K562 (cell line): ENCODE data around the gene UBL3. TPM values are rescaled to one million over a fixed set of nuclear protein-coding genes. Genes with fewer than 3 reads are reported as not detected.

Experiments
- ATAC-seq: fragments of 200-7000 bp; cut with Tn5 transposase; 3 replicates; pipeline ENCODE4 v1.9.1; 2020; ENCODE audit warnings: moderate library complexity
- BruUV-seq: library from RNA; stranded (reverse); fragments of 400-500 nt; replicated peaks from 2 replicates; lab custom pipeline; 2021; lab: Mats Ljungman, UMichigan
- CTCF ChIA-PET: fragments of 300-600 bp; formaldehyde crosslinking; extraction: SDS; loops from one replicate; lab custom pipeline; 2021; ENCODE audit warnings: low intra/inter-chr PET ratio; lab: Yijun Ruan, JAX
- POLR2A ChIA-PET: fragments of 300-600, 350-650 bp; sonication (Branson Sonifier 250); formaldehyde crosslinking; extraction: SDS; loops from one replicate; lab custom pipeline; 2021; ENCODE audit warnings: antibody characterized with exemption, inconsistent platforms; lab: Yijun Ruan, JAX
- DNase-seq, 4 experiments: peaks; one replicate each; pipeline versions ENCODE4 v3.0.0 to v3.0.0-alpha.2; 2011 to 2018; ENCODE audit warnings: low spot score in 3 of 4, mixed read lengths in 3 of 4; ENCODE audit errors: extremely low read depth in 1 of 4
- FAIRE-seq: peaks from 2 replicates; lab custom pipeline; 2011; peaks lifted over from hg19 to GRCh38; lab: Jason Lieb, UNC
- H2AFZ ChIP-seq: 2 replicates; pipeline ENCODE4 v1.6.0; 2011; ENCODE audit warnings: low read depth, low read length, control low read depth, inconsistent platforms
- H3K27ac ChIP-seq: fragments of 200-600 bp; 3 replicates; pipeline ENCODE4 v1.8.0; 2011; ENCODE audit warnings: low read depth, mild to moderate bottlenecking, control low read depth, inconsistent platforms, low read length, moderate library complexity, mixed read lengths; ENCODE audit errors: extremely low read depth
- H3K27me3 ChIP-seq, 2 experiments: fragments of 300-600 bp in 1 of 2; 2 replicates in 1 of 2; 3 replicates in 1 of 2; pipeline versions ENCODE4 v1.6.0 to v1.8.0; 2011; ENCODE audit warnings: inconsistent platforms in 2 of 2, low read length in 2 of 2, mild to moderate bottlenecking in 1 of 2, mixed read lengths in 1 of 2, moderate library complexity in 1 of 2; ENCODE audit not compliant: control insufficient read depth in 2 of 2, insufficient read depth in 2 of 2
- H3K36me3 ChIP-seq: fragments of 300-600 bp; 3 replicates; pipeline ENCODE4 v1.8.0; 2011; ENCODE audit warnings: mild to moderate bottlenecking, low read length, inconsistent platforms; ENCODE audit not compliant: control insufficient read depth, insufficient read depth
- H3K4me1 ChIP-seq, 2 experiments: fragments of 200-600 bp in 1 of 2; replicated peaks in 1 of 2; 2 replicates in 1 of 2; 3 replicates in 1 of 2; pipeline versions ENCODE4 v1.5.1 to v1.8.0; 2011; ENCODE audit warnings: inconsistent platforms in 2 of 2, low read length in 2 of 2, mild to moderate bottlenecking in 1 of 2, mixed read lengths in 1 of 2, moderate library complexity in 1 of 2; ENCODE audit not compliant: control insufficient read depth in 2 of 2, insufficient read depth in 2 of 2
- H3K4me2 ChIP-seq: 2 replicates; pipeline ENCODE4 v1.6.1; 2011; ENCODE audit warnings: low read length, control low read depth, inconsistent platforms, mixed read lengths; ENCODE audit not compliant: insufficient read depth
- H3K4me3 ChIP-seq: fragments of 200-600 bp; sonication (generic), shearing (Covaris generic); 2 replicates; pipeline ENCODE4 v1.5.1; 2016; ENCODE audit warnings: control low read depth, inconsistent platforms
- H3K79me2 ChIP-seq: fragments of 200-600 bp; 3 replicates; pipeline ENCODE4 v1.8.0; 2011; ENCODE audit warnings: low read length, inconsistent platforms; ENCODE audit not compliant: control insufficient read depth, insufficient read depth
- H3K9ac ChIP-seq, 2 experiments: 2 replicates each; pipeline versions ENCODE4 v1.6.0 to v1.6.1; 2011; ENCODE audit warnings: low read depth in 2 of 2, low read length in 2 of 2, control low read depth in 1 of 2, inconsistent platforms in 1 of 2, mild to moderate bottlenecking in 1 of 2, mixed read lengths in 1 of 2; ENCODE audit not compliant: insufficient read depth in 1 of 2
- H3K9me1 ChIP-seq: one replicate; pipeline ENCODE4 v1.6.0; 2011; ENCODE audit warnings: inconsistent platforms, mild to moderate bottlenecking, low read length, moderate library complexity; ENCODE audit not compliant: control insufficient read depth, insufficient read depth
- H3K9me3 ChIP-seq: replicated peaks from 2 replicates; pipeline ENCODE4 v1.5.1; 2011; ENCODE audit warnings: low read depth, low read length, inconsistent platforms; ENCODE audit not compliant: control insufficient read depth, insufficient read depth
- H4K20me1 ChIP-seq: replicated peaks from 2 replicates; pipeline ENCODE4 v1.6.1; 2011; ENCODE audit warnings: low read length, inconsistent platforms, mixed read lengths; ENCODE audit not compliant: control insufficient read depth, insufficient read depth
- FUS ChIP-seq: fragments of 200-400 bp; formaldehyde crosslinking; optimal IDR thresholded peaks from 2 replicates; pipeline ENCODE3; 2017; ENCODE audit warnings: low read depth, low read length
- ILK ChIP-seq: fragments of 450-650 bp; IDR thresholded peaks from 2 replicates; pipeline ENCODE4 v1.6.1; 2016; ENCODE audit warnings: missing genetic modification characterization, low read depth, mild to moderate bottlenecking, missing compliant biosample characterization, moderate library complexity, borderline replicate concordance
- NCOA2 ChIP-seq, 2 experiments: fragments of 450-650 bp; IDR thresholded peaks; 2 replicates each; pipeline ENCODE4 v1.6.1; 2018; ENCODE audit warnings: mild to moderate bottlenecking in 2 of 2, moderate library complexity in 1 of 2; ENCODE audit not compliant: partially characterized antibody in 2 of 2
- NELFE ChIP-seq: IDR thresholded peaks from 2 replicates; pipeline ENCODE4 v1.6.1; 2011; ENCODE audit warnings: mild to moderate bottlenecking; ENCODE audit not compliant: insufficient read depth, insufficient read length
- RAD51 ChIP-seq: fragments of 450-650 bp; IDR thresholded peaks from 2 replicates; pipeline ENCODE4 v1.7.1; 2016; ENCODE audit warnings: low read depth, mild to moderate bottlenecking, borderline replicate concordance
- ZBTB17 ChIP-seq: fragments of 450-650 bp; formaldehyde crosslinking; IDR thresholded peaks from 2 replicates; pipeline ENCODE4 v1.4.0; 2020; ENCODE audit warnings: mild to moderate bottlenecking
- ZNF586 ChIP-seq: fragments of 450-650 bp; formaldehyde crosslinking; conservative IDR thresholded peaks from 2 replicates; pipeline ENCODE4 v1.4.0; 2020; ENCODE audit warnings: mild to moderate bottlenecking, moderate library complexity
- WGBS: fragments of 100-300 bp; shearing (Covaris generic); methylation state at CpG from one replicate; pipeline ENCODE4 v1.1.6; 2016; ENCODE audit warnings: low coverage, mixed read lengths; ENCODE audit not compliant: insufficient coverage; ENCODE audit errors: missing lambda C conversion rate; 5-methylcytosine and 5-hydroxymethylcytosine counted together
- in situ Hi-C: fragments of 300-500 bp; cut with MboI; formaldehyde crosslinking; loops from 4 replicates; pipeline ENCODE4 v1.15.0; 2018; ENCODE audit warnings: inconsistent platforms, mixed read lengths
- intact Hi-C: fragments of 100-400 bp; cut with micrococcal nuclease; formaldehyde crosslinking; loops from 2 replicates; pipeline ENCODE4 v1.14.2; 2022
- polyA plus RNA-seq, 8 experiments: library from polyadenylated mRNA; depleted of rRNA in 4 of 8; stranded (reverse) in 5 of 8; unstranded in 3 of 8; fragments of >200 nt; fragmentation: Nextera tagmentation in 2 of 8; fragmentation: Illumina TruSeq in 1 of 8; extraction: Ambion mirVana in 2 of 8; extraction: Trizol in 1 of 8; gene quantifications; 2 replicates each; pipeline versions ENCODE4 v1.2.1 to v1.2.3, GENCODE V29; 2011 to 2014; ENCODE audit warnings: inconsistent platforms in 1 of 8, missing spikeins in 1 of 8
- total RNA-seq, 7 experiments: library from RNA; depleted of rRNA in 6 of 7; stranded (reverse); fragments of >200 nt in 6 of 7; fragmentation: Illumina TruSeq in 2 of 7; extraction: Trizol in 2 of 7; gene quantifications; 2 replicates each; pipeline versions ENCODE4 v1.2.1 to v1.2.3, GENCODE V29; 2011 to 2021; ENCODE audit warnings: low replicate concordance in 1 of 7
- TF ChIP-seq, protein P1 (sequence below): fragments of 150-350 bp; conservative IDR thresholded peaks from 2 replicates; pipeline ENCODE4 v1.6.1; 2014; ENCODE audit warnings: low read length
- TF ChIP-seq, protein P2 (sequence below): fragments of 450-650 bp; formaldehyde crosslinking; IDR thresholded peaks from 2 replicates; pipeline ENCODE4 v1.4.0; 2020; ENCODE audit warnings: mild to moderate bottlenecking, moderate library complexity

The UBL3 gene
- total and polyA plus RNA-seq, 9 of the 15 experiments (the other 6 are each of a cell fraction or from before 2014, with no cell fraction given): 0.64 to 2.4 (median 1.8) TPM

GRCh38 chr13:29743201-29743786 is 107.1 kb downstream of the UBL3 start (continued):
- TF ChIP-seq, protein P1, sequence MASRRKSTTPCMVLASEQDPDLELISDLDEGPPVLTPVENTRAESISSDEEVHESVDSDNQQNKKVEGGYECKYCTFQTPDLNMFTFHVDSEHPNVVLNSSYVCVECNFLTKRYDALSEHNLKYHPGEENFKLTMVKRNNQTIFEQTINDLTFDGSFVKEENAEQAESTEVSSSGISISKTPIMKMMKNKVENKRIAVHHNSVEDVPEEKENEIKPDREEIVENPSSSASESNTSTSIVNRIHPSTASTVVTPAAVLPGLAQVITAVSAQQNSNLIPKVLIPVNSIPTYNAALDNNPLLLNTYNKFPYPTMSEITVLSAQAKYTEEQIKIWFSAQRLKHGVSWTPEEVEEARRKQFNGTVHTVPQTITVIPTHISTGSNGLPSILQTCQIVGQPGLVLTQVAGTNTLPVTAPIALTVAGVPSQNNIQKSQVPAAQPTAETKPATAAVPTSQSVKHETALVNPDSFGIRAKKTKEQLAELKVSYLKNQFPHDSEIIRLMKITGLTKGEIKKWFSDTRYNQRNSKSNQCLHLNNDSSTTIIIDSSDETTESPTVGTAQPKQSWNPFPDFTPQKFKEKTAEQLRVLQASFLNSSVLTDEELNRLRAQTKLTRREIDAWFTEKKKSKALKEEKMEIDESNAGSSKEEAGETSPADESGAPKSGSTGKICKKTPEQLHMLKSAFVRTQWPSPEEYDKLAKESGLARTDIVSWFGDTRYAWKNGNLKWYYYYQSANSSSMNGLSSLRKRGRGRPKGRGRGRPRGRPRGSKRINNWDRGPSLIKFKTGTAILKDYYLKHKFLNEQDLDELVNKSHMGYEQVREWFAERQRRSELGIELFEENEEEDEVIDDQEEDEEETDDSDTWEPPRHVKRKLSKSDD: no peak
- TF ChIP-seq, protein P2, sequence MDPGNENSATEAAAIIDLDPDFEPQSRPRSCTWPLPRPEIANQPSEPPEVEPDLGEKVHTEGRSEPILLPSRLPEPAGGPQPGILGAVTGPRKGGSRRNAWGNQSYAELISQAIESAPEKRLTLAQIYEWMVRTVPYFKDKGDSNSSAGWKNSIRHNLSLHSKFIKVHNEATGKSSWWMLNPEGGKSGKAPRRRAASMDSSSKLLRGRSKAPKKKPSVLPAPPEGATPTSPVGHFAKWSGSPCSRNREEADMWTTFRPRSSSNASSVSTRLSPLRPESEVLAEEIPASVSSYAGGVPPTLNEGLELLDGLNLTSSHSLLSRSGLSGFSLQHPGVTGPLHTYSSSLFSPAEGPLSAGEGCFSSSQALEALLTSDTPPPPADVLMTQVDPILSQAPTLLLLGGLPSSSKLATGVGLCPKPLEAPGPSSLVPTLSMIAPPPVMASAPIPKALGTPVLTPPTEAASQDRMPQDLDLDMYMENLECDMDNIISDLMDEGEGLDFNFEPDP (CRISPR knock-in tag): no peak
- TF ChIP-seq ZNF586 (CRISPR knock-in tag): no peak
- TF ChIP-seq, all 486 proteins: peak for 0

- no peak for TF ChIP-seq FUS
- no peak for TF ChIP-seq ILK (tag)
- TF ChIP-seq NELFE: no peak
- TF ChIP-seq RAD51: no peak
- TF ChIP-seq NCOA2 (IDR thresholded peaks at IDR 0.05; ENCODE audit: partially characterized antibody in 2 of 2): no peak
- no peak for TF ChIP-seq ZBTB17
- intact Hi-C loops (no loop called here), in situ Hi-C loops (no loop called here)
- Histone ChIP-seq H3K36me3 (no peaks in the 10 kb centered on the region), H3K27ac (no peak overlapping the region), H3K9ac (no peak overlapping the region), H4K20me1 (no peaks in the 10 kb centered on the region), H3K79me2 (no peaks in the 10 kb centered on the region), H3K4me1 (no peaks in the 10 kb centered on the region), H3K4me3 (no peak overlapping the region), H3K9me3 (no peaks in the 10 kb centered on the region), H3K4me2 (no peak overlapping the region), H3K9me1 (no peaks in the 10 kb centered on the region), H3K27me3 (peaks cover 2 to 14% of the 10 kb centered on the region in 2 experiments; a peak in 3 of 5 replicates), H2AFZ (no peak overlapping the region)
- no TSS peak for BruUV-seq
- DNase-seq (no peak), FAIRE-seq (no peak), ATAC-seq (no peak)
- ChIA-PET CTCF (no interaction called here), POLR2A (no interaction called here)
- 2% methylated on average over 3 of the region's 3 CpGs for WGBS
Measured at GRCh38 chr13:29740961-29741360, 109.5 kb downstream of the UBL3 start.
